Endothelial cell of umbilical vein (primary cell): Measurements from ENCODE around the gene FANCI. TPM values are rescaled to one million over a fixed set of nuclear protein-coding genes. Genes with fewer than 3 reads are reported as not detected.

Experiments used
- BruUV-seq: library from RNA; stranded (reverse); fragments of 400-500 nt; replicated peaks from 2 replicates; lab custom pipeline; 2021; lab: Mats Ljungman, UMichigan
- CTCF ChIA-PET: fragments of 300-600, 350-600 bp; sonication (Branson Sonifier 250); formaldehyde crosslinking; loops from one replicate; lab custom pipeline; 2021; ENCODE audit warnings: antibody characterized with exemption, inconsistent platforms; lab: Charles Lee
- POLR2A ChIA-PET: fragments of 300-600, 350-600 bp; sonication (Branson Sonifier 250); formaldehyde crosslinking; loops from one replicate; lab custom pipeline; 2021; ENCODE audit warnings: antibody characterized with exemption, inconsistent platforms; lab: Charles Lee
- DNase-seq: peaks from one replicate; pipeline ENCODE4 v3.0.0-alpha.2; 2011; ENCODE audit warnings: low read depth, low spot score
- FAIRE-seq: peaks from 2 replicates; lab custom pipeline; 2011; peaks lifted over from hg19 to GRCh38; lab: Jason Lieb, UNC
- H2AFZ ChIP-seq: 2 replicates; pipeline ENCODE4 v1.6.0; 2012; ENCODE audit warnings: low read depth, low read length, control low read depth, inconsistent platforms
- H3K27ac ChIP-seq: 2 replicates; pipeline ENCODE4 v1.5.1; 2011; ENCODE audit warnings: low read depth, mild to moderate bottlenecking, control low read depth, low read length, moderate library complexity; ENCODE audit not compliant: insufficient read depth
- H3K27me3 ChIP-seq, 2 experiments: 2 replicates each; pipeline versions ENCODE4 v1.6.0 to v1.6.1; 2011; ENCODE audit warnings: low read length in 2 of 2, mixed read lengths in 1 of 2; ENCODE audit not compliant: control insufficient read depth in 2 of 2, insufficient read depth in 2 of 2
- H3K36me3 ChIP-seq, 2 experiments: 2 replicates in 1 of 2; 3 replicates in 1 of 2; pipeline ENCODE4 v1.5.1; 2011; ENCODE audit warnings: low read length in 2 of 2, mild to moderate bottlenecking in 1 of 2, moderate library complexity in 1 of 2; ENCODE audit not compliant: control insufficient read depth in 2 of 2, insufficient read depth in 2 of 2; ENCODE audit errors: extremely low read depth in 1 of 2
- H3K4me1 ChIP-seq: 3 replicates; pipeline ENCODE4 v1.5.1; 2011; ENCODE audit warnings: mild to moderate bottlenecking, low read length; ENCODE audit not compliant: control insufficient read depth, insufficient read depth; ENCODE audit errors: extremely low read depth
- H3K4me2 ChIP-seq: 2 replicates; pipeline ENCODE4 v1.6.1; 2011; ENCODE audit warnings: low read length, control low read depth, mixed read lengths; ENCODE audit not compliant: insufficient read depth
- H3K4me3 ChIP-seq, 3 experiments: fragments of 200-600 bp in 1 of 3; sonication (generic), shearing (Covaris generic) in 1 of 3; replicated peaks in 1 of 3; 2 replicates each; pipeline ENCODE4 v1.5.1; 2011 to 2016; ENCODE audit warnings: control low read depth in 3 of 3, low read length in 3 of 3, mild to moderate bottlenecking in 2 of 3, inconsistent platforms in 1 of 3, low read depth in 1 of 3, moderate library complexity in 1 of 3; ENCODE audit not compliant: insufficient read depth in 1 of 3
- H3K79me2 ChIP-seq: 2 replicates; pipeline ENCODE4 v1.6.0; 2012; ENCODE audit warnings: low read length, inconsistent platforms; ENCODE audit not compliant: control insufficient read depth, insufficient read depth
- H3K9ac ChIP-seq: replicated peaks from 2 replicates; pipeline ENCODE3; 2011; ENCODE audit warnings: low read length, control low read depth; ENCODE audit not compliant: insufficient read depth; ENCODE audit errors: extremely low read depth
- H3K9me1 ChIP-seq: replicated peaks from 3 replicates; pipeline ENCODE4 v1.6.0; 2011; ENCODE audit warnings: mild to moderate bottlenecking, low read length; ENCODE audit not compliant: control insufficient read depth, insufficient read depth; ENCODE audit errors: extremely low read depth
- H3K9me3 ChIP-seq: replicated peaks from 2 replicates; pipeline ENCODE4 v1.5.1; 2012; ENCODE audit warnings: low read length, inconsistent platforms; ENCODE audit not compliant: control insufficient read depth, insufficient read depth
- H4K20me1 ChIP-seq: replicated peaks from 2 replicates; pipeline ENCODE3; 2011; ENCODE audit warnings: mild to moderate bottlenecking, low read length; ENCODE audit not compliant: control insufficient read depth, insufficient read depth; ENCODE audit errors: extremely low read depth
- EZH2 ChIP-seq: IDR thresholded peaks from 2 replicates; pipeline ENCODE4 v1.6.1; 2012; ENCODE audit warnings: borderline replicate concordance, low read depth, mild to moderate bottlenecking, moderate library complexity, low read length, inconsistent platforms; ENCODE audit not compliant: severe bottlenecking
- FOS ChIP-seq: IDR thresholded peaks from 2 replicates; pipeline ENCODE4 v1.6.1; 2011; ENCODE audit warnings: mild to moderate bottlenecking, low read length, moderate library complexity, borderline replicate concordance; ENCODE audit not compliant: insufficient read depth
- GATA2 ChIP-seq: IDR thresholded peaks from 2 replicates; pipeline ENCODE4 v1.7.0; 2011; ENCODE audit warnings: low read depth, mild to moderate bottlenecking, moderate library complexity, mixed read lengths, low read length; ENCODE audit not compliant: insufficient read length, insufficient read depth
- JUN ChIP-seq: IDR thresholded peaks from 2 replicates; pipeline ENCODE4 v1.6.1; 2011; ENCODE audit warnings: borderline replicate concordance, low read depth; ENCODE audit not compliant: insufficient read length, insufficient read depth
- MAX ChIP-seq: IDR thresholded peaks from 2 replicates; pipeline ENCODE4 v1.6.1; 2011; ENCODE audit not compliant: insufficient read depth, insufficient read length
- POLR2AphosphoS5 ChIP-seq: IDR thresholded peaks from 2 replicates; pipeline ENCODE4 v1.6.1; 2012; ENCODE audit warnings: low read depth, mild to moderate bottlenecking, control low read depth, low read length, moderate library complexity; ENCODE audit not compliant: insufficient read depth
- dilution Hi-C: fragments of 300-500 bp; cut with MboI; formaldehyde crosslinking; loops from one replicate; pipeline ENCODE4 v1.15.0; 2019; ENCODE audit warnings: low sequenced_read_pairs; ENCODE audit not compliant: extremely low pct_ligation_motif_present
- intact Hi-C: fragments of 100-400 bp; cut with micrococcal nuclease; formaldehyde crosslinking; loops from one replicate; pipeline ENCODE4 v1.10.0; 2022
- polyA plus RNA-seq, 4 experiments: library from polyadenylated mRNA; depleted of rRNA in 3 of 4; stranded (reverse) in 3 of 4; unstranded in 1 of 4; fragments of >200 nt; gene quantifications; 2 replicates each; pipeline versions ENCODE4 v1.2.1 to v1.2.3, GENCODE V29; 2011 to 2012; ENCODE audit warnings: missing spikeins in 1 of 4
- total RNA-seq: library from RNA; stranded (reverse); gene quantifications from 2 replicates; pipeline ENCODE4 v1.2.3, GENCODE V29; 2021
- TF ChIP-seq, protein P1 (sequence below), 2 donors: IDR thresholded peaks; 1 replicate in 1 of 2; 2 replicates in 1 of 2; pipeline ENCODE4 v1.5.1; 2011; ENCODE audit warnings: low read length in 2 of 2, mild to moderate bottlenecking in 2 of 2, moderate library complexity in 2 of 2, control low read depth in 1 of 2, inconsistent platforms in 1 of 2, low read depth in 1 of 2; ENCODE audit not compliant: insufficient read depth in 1 of 2; ENCODE audit errors: extremely low read depth in 1 of 2

Gene FANCI
- total and polyA plus RNA-seq, 2 donors (not counting 3 experiments of a cell fraction or from before 2014, with no cell fraction given), result 10.8 to 74.7 TPM

DNA sequence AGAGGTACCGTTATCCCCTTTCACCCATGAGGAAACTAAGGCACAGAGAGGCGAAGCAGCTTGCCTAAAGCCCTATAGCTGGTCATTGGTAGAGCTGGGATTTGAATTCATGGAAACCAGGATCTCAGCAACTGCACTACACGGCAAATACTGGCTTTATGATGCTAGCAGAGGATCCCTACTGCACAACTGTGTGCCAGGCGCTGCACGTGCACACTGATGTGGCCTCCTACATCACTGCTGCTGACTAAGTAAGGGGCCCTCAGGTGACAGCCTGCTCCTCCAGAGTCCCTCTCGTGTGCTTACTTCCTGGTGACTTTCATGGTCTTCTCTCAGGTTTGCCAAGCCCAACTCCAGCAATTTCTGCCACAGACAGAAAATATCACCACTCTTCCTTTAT lies 94.3 kb downstream of the FANCI start:
- ChIA-PET POLR2A (no interaction called here), CTCF (interaction anchor here (0.7 to 5.8 kb wide), 2 partner anchors 16 to 20 kb away, joined by 4 to 43 read pairs; no protein-coding TSS in a partner anchor)
- intact Hi-C loops (loop anchor here (10.0 kb wide), 1 partner anchor 713 kb away; the partner anchor contains the start of gene AEN), dilution Hi-C loops (no loop called here)
- Histone ChIP-seq H4K20me1 (no peaks in the 10 kb centered on the region), H3K9me1 (no peaks in the 10 kb centered on the region), H3K79me2 (peaks cover 12% of the 10 kb centered on the region), H3K36me3 (no peaks in the 10 kb centered on the region), H3K4me1 (peaks cover 9% of the 10 kb centered on the region), H2AFZ (no peak overlapping the region), H3K4me2 (no peak overlapping the region), H3K27ac (no peak overlapping the region), H3K9me3 (no peaks in the 10 kb centered on the region), H3K27me3 (peaks cover 0 to 6% of the 10 kb centered on the region in 2 experiments), H3K4me3 (no peak overlapping the region), H3K9ac (no peak overlapping the region)
- DNase-seq (no peak), FAIRE-seq (no peak)
- no peak for TF ChIP-seq GATA2
- no peak for TF ChIP-seq EZH2
- TF ChIP-seq POLR2AphosphoS5, result no peak
- TF ChIP-seq FOS, result no peak
- TF ChIP-seq, protein P1, sequence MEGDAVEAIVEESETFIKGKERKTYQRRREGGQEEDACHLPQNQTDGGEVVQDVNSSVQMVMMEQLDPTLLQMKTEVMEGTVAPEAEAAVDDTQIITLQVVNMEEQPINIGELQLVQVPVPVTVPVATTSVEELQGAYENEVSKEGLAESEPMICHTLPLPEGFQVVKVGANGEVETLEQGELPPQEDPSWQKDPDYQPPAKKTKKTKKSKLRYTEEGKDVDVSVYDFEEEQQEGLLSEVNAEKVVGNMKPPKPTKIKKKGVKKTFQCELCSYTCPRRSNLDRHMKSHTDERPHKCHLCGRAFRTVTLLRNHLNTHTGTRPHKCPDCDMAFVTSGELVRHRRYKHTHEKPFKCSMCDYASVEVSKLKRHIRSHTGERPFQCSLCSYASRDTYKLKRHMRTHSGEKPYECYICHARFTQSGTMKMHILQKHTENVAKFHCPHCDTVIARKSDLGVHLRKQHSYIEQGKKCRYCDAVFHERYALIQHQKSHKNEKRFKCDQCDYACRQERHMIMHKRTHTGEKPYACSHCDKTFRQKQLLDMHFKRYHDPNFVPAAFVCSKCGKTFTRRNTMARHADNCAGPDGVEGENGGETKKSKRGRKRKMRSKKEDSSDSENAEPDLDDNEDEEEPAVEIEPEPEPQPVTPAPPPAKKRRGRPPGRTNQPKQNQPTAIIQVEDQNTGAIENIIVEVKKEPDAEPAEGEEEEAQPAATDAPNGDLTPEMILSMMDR (IDR thresholded peaks at IDR 0.05; ENCODE audit: extremely low read depth in 1 of 2, insufficient read depth in 1 of 2, low read depth in 1 of 2, low read length in 2 of 2), result no peak
- no peak for TF ChIP-seq JUN
- no peak for TF ChIP-seq MAX
- no TSS peak for BruUV-seq
